Natural killer cell (primary cell): ENCODE measurements around the gene PIK3C3. TPM values are rescaled to one million over a fixed set of nuclear protein-coding genes. Genes with fewer than 3 reads are reported as not detected.

Experiments
- ATAC-seq, 3 donors: fragments of 150-1000 bp in 2 of 3; fragments of 200-7000 bp in 1 of 3; cut with Tn5 transposase; 1 replicate in 1 of 3; 2 replicates in 2 of 3; pipeline ENCODE4 v1.10.0; 2021; ENCODE audit warnings: mild to moderate bottlenecking in 2 of 3, moderate library complexity in 2 of 3
- DNase-seq, 2 donors: peaks; one replicate each; pipeline versions ENCODE4 v3.0.0 to v3.0.0-alpha.2; 2013 to 2021; ENCODE audit warnings: mixed read lengths in 1 of 2
- H3K27ac ChIP-seq: one replicate; pipeline ENCODE4 v1.5.1; 2013; ENCODE audit warnings: mild to moderate bottlenecking, low read length
- H3K27me3 ChIP-seq: one replicate; pipeline ENCODE4 v1.6.1; 2013; ENCODE audit warnings: low read length; ENCODE audit not compliant: control insufficient read depth, insufficient read depth
- H3K36me3 ChIP-seq: one replicate; pipeline ENCODE4 v1.6.1; 2013; ENCODE audit warnings: low read length; ENCODE audit not compliant: control insufficient read depth, insufficient read depth
- H3K4me1 ChIP-seq: one replicate; pipeline ENCODE4 v1.6.1; 2013; ENCODE audit warnings: low read length; ENCODE audit not compliant: control insufficient read depth, insufficient read depth
- H3K4me3 ChIP-seq: one replicate; pipeline ENCODE4 v1.5.1; 2013; ENCODE audit warnings: low read length
- H3K9me3 ChIP-seq: one replicate; pipeline ENCODE4 v1.6.1; 2013; ENCODE audit warnings: low read length; ENCODE audit not compliant: control insufficient read depth, insufficient read depth
- H3K27ac Mint-ChIP-seq, 2 donors: one replicate each; pipeline ENCODE4 v1.8.0; 2022; ENCODE audit warnings: mild to moderate bottlenecking in 2 of 2, mixed read lengths in 2 of 2, moderate library complexity in 1 of 2
- H3K27me3 Mint-ChIP-seq, 2 donors: one replicate each; pipeline ENCODE4 v1.8.0; 2022; ENCODE audit warnings: low read depth in 2 of 2, mixed read lengths in 2 of 2
- H3K36me3 Mint-ChIP-seq: one replicate; pipeline ENCODE4 v1.8.0; 2022; ENCODE audit warnings: mixed read lengths
- H3K4me1 Mint-ChIP-seq, 2 donors: one replicate each; pipeline ENCODE4 v1.8.0; 2022; ENCODE audit warnings: mixed read lengths in 2 of 2
- H3K4me3 Mint-ChIP-seq: one replicate; pipeline ENCODE4 v1.8.0; 2022; ENCODE audit warnings: mild to moderate bottlenecking, moderate library complexity, mixed read lengths
- H3K9me3 Mint-ChIP-seq, 2 donors: one replicate each; pipeline ENCODE4 v1.8.0; 2022; ENCODE audit warnings: mixed read lengths in 2 of 2
- WGBS: methylation state at CpG from one replicate; pipeline ENCODE4 v1.1.7; 2013; ENCODE audit warnings: missing lambda C conversion rate; ENCODE audit not compliant: insufficient coverage; 5-methylcytosine and 5-hydroxymethylcytosine counted together
- intact Hi-C: fragments of 100-400 bp; cut with micrococcal nuclease; formaldehyde crosslinking; loops from one replicate; pipeline ENCODE4 v1.14.2; 2022
- total RNA-seq, 4 donors: library from RNA; stranded (reverse); fragments of 120-200 nt in 1 of 4; gene quantifications; one replicate each; pipeline versions ENCODE4 v1.2.3 to v1.2.4, GENCODE V29; 2013 to 2022
- TF ChIP-seq, protein P1 (sequence below): fragments of 200-600 bp; IDR thresholded peaks from one replicate; pipeline ENCODE4 v1.8.0; 2022; ENCODE audit warnings: antibody characterized with exemption

Gene PIK3C3
- total RNA-seq, 3 donors from 2014 or later (not counting 1 experiment from before 2014, with no cell fraction given): 49.6 to 85.4 (median 67.3) TPM

DNA sequence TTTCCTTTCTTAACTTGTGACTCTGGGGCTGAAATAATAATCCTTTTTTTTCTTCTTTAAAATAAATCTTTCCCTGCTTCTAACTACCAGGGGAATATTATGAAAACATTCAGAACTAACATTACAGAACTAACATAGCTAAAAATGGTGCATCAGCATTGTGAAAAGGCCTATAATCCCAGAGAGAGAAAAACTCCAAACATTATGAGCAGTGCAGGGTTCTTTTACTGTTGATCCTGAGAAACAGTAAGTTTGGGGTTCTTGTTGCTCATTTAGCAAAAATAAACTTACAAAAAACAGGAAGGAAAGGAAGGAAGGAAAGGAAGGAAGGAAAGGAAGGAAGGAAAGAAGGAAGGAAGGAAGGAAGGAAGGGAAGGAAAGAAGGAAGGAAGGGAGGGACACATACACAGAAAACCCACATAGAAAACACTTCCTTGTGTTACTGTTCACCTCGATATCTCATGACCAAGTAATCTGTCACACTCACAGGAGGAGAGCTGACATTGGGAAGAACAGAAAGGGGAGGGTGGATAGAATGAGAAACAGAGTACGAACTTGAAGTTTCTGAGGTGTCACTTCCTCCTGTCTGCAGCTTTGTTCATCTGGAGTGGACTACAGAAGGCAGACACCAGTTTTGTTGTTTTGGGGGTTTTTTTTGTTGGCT is 18.4 kb upstream of the PIK3C3 start:
- peaks cover 6 to 7% of the 10 kb centered on the region in 2 donors for H3K4me1 Mint-ChIP-seq
- TF ChIP-seq, protein P1, sequence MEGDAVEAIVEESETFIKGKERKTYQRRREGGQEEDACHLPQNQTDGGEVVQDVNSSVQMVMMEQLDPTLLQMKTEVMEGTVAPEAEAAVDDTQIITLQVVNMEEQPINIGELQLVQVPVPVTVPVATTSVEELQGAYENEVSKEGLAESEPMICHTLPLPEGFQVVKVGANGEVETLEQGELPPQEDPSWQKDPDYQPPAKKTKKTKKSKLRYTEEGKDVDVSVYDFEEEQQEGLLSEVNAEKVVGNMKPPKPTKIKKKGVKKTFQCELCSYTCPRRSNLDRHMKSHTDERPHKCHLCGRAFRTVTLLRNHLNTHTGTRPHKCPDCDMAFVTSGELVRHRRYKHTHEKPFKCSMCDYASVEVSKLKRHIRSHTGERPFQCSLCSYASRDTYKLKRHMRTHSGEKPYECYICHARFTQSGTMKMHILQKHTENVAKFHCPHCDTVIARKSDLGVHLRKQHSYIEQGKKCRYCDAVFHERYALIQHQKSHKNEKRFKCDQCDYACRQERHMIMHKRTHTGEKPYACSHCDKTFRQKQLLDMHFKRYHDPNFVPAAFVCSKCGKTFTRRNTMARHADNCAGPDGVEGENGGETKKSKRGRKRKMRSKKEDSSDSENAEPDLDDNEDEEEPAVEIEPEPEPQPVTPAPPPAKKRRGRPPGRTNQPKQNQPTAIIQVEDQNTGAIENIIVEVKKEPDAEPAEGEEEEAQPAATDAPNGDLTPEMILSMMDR: no peak
- ATAC-seq (peak; percentile 35 to 54 (median 52)), DNase-seq (peak in 1 of 2 donors; percentile 6)
- no peak overlapping the region for H3K4me3 Mint-ChIP-seq
- no peaks in the 10 kb centered on the region for H3K36me3 ChIP-seq
- no peaks in the 10 kb centered on the region for H3K36me3 Mint-ChIP-seq
- 10% methylated on average over 1 of the region's 2 CpGs for WGBS
- no peaks in the 10 kb centered on the region for H3K9me3 ChIP-seq
- H3K27me3 ChIP-seq: no peaks in the 10 kb centered on the region
- no peaks in the 10 kb centered on the region for H3K4me1 ChIP-seq
- no peak overlapping the region for H3K27ac ChIP-seq
- intact Hi-C loops: no loop called here
- H3K9me3 Mint-ChIP-seq: no peaks in the 10 kb centered on the region
- no peak overlapping the region for H3K27ac Mint-ChIP-seq
- H3K27me3 Mint-ChIP-seq: peaks cover 17 to 24% of the 10 kb centered on the region in 2 donors
- no peak overlapping the region for H3K4me3 ChIP-seq

DNA sequence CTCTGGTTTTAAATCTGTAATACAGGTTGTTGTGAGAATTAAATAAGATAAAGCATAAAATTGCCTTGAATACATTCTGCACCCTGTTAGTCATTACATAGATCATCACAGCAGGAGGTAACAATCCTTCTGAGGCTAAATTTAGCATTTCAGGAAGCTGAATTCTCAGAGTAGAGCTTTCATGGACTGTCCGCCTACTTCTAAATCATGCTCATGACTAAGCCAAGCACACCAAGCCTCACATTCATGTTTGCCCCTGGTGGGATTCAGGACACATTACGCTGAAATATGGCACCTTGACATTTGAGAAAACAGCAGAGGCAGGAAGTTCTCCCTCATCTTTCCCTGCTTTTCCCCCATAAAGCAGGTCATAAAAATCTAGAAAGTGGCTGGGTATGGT is 16.6 kb upstream of the PIK3C3 start:
- 98% methylated on average over 2 of the region's 2 CpGs for WGBS
- no peak overlapping the region for H3K4me3 ChIP-seq
- no peak for ATAC-seq
- no peaks in the 10 kb centered on the region for H3K4me1 ChIP-seq
- Mint-ChIP-seq H3K27ac (no peak overlapping the region), H3K4me3 (no peak overlapping the region), H3K9me3 (no peaks in the 10 kb centered on the region), H3K36me3 (no peaks in the 10 kb centered on the region), H3K27me3 (peaks cover 20 to 21% of the 10 kb centered on the region in 2 donors), H3K4me1 (peaks cover 6 to 7% of the 10 kb centered on the region in 2 donors)
- TF ChIP-seq, protein P1: no peak
- no peaks in the 10 kb centered on the region for H3K27me3 ChIP-seq
- no peaks in the 10 kb centered on the region for H3K36me3 ChIP-seq
- DNase-seq: no peak
- no peak overlapping the region for H3K27ac ChIP-seq
- intact Hi-C loops: no loop called here
- H3K9me3 ChIP-seq: no peaks in the 10 kb centered on the region

- Mint-ChIP-seq H3K27ac (no peak overlapping the region), H3K4me3 (no peak overlapping the region), H3K9me3 (no peaks in the 10 kb centered on the region), H3K36me3 (no peaks in the 10 kb centered on the region), H3K4me1 (peaks cover 6 to 7% of the 10 kb centered on the region in 2 donors), H3K27me3 (peaks cover 23 to 26% of the 10 kb centered on the region in 2 donors)
- Histone ChIP-seq H3K9me3 (no peaks in the 10 kb centered on the region), H3K4me1 (no peaks in the 10 kb centered on the region), H3K36me3 (no peaks in the 10 kb centered on the region), H3K27ac (no peak overlapping the region), H3K4me3 (no peak overlapping the region), H3K27me3 (no peaks in the 10 kb centered on the region)
- ATAC-seq (no peak), DNase-seq (no peak)
- intact Hi-C loops: no loop called here
- TF ChIP-seq, protein P1: no peak
- WGBS: 90% methylated on average over 1 of the region's 1 CpG
Measured at GRCh38 chr18:41939326-41939725, 15.7 kb upstream of the PIK3C3 start.
